ENCODE data around the gene AUTS2. TPM values are rescaled to one million over a fixed set of nuclear protein-coding genes. Genes with fewer than 3 reads are reported as not detected.

AUTS2 gene
- total RNA-seq, 1 experiment from 2014 or later = 42.1 TPM

DNA sequence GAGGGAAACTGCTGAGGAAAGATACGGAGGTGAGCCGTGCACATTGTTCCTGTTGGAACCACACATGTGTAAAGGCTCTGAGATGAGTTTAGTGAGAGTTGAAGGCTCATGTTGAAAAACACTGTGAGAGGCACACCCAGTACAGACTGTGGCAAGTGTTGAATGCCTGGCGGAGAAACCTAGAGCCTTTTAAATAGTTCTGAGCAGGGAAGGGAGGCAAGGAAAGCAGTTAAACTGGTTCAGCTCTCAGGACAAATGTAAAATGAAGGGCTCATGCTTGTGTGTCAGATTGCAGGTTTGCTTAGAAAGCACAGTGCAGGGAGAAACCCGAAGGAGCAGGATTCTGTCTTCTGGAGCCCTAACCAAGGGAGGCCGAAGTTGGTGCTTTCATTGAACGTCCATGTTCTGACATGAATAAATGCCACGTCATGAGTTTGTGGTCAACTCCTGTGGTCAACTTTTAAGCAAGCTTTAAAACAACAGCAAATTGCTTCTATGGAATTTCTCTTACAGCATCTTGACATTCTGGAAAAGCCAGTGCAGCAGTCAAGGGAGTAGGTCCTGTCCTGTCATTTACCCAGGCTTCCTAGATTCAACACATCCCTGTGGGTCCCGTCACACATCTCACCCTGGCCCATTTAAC is 882.8 kb downstream of the AUTS2 start:
- Histone ChIP-seq H3K27ac (ENCODE audit: low read depth, low read length, poor library complexity, severe bottlenecking) (no peak overlapping the region), H3K36me3 (ENCODE audit: insufficient read depth, low read length, poor library complexity, severe bottlenecking) (no peaks in the 10 kb centered on the region), H3K4me1 (ENCODE audit: insufficient read depth, low read length, poor library complexity, severe bottlenecking) (no peaks in the 10 kb centered on the region), H3K9me3 (ENCODE audit: low read depth, low read length, poor library complexity, severe bottlenecking) (no peaks in the 10 kb centered on the region), H3K27me3 (replicated peaks; ENCODE audit: insufficient read depth, low read depth, low read length, poor library complexity) (no peaks in the 10 kb centered on the region), H3K4me3 (ENCODE audit: low read depth, low read length, poor library complexity, severe bottlenecking) (no peak overlapping the region)
- intact Hi-C loops (cut with micrococcal nuclease; ENCODE audit: unreplicated experiment) = no loop called here
- ChIA-PET POLR2A (ENCODE audit: low non-redundant PET) (no interaction called here), CTCF (no interaction called here)
- TF ChIP-seq EZH2 (IDR thresholded peaks at IDR 0.05; ENCODE audit: borderline replicate concordance, low read depth, low read length, poor library complexity, severe bottlenecking) = no peak
- TF ChIP-seq, protein P1, sequence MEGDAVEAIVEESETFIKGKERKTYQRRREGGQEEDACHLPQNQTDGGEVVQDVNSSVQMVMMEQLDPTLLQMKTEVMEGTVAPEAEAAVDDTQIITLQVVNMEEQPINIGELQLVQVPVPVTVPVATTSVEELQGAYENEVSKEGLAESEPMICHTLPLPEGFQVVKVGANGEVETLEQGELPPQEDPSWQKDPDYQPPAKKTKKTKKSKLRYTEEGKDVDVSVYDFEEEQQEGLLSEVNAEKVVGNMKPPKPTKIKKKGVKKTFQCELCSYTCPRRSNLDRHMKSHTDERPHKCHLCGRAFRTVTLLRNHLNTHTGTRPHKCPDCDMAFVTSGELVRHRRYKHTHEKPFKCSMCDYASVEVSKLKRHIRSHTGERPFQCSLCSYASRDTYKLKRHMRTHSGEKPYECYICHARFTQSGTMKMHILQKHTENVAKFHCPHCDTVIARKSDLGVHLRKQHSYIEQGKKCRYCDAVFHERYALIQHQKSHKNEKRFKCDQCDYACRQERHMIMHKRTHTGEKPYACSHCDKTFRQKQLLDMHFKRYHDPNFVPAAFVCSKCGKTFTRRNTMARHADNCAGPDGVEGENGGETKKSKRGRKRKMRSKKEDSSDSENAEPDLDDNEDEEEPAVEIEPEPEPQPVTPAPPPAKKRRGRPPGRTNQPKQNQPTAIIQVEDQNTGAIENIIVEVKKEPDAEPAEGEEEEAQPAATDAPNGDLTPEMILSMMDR (conservative IDR thresholded peaks at IDR 0.05; ENCODE audit: low read depth, low read length) = no peak
- BruUV-seq (replicated peaks) = no TSS peak
- DNase-seq (ENCODE audit: low spot score) = no peak

DNA sequence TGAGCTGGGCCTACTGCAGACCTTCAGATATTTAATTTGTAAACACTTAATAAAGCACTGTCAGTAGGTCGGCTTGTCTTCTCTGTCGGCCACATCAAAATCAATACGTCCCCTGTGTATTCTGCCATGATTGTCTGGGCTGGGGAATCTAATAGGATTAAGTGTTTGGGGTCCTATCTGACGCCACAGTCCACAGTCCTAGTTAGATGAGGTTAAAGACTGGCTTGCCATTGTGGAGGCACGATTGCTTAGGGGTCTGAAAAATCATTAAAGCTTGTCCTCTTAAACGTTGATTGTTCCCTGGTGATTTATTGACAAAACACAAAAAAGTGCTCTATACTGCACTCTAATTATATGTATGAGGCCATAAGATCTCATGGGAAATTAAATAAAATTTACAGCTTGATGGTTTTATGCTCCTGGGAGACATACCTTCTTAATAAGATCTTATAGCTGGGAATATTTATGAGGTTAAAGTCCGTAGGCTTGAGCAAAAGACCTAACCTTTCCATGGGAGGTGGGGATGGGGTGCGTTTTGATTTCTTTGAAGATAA is 883.4 kb downstream of the AUTS2 start:
- Histone ChIP-seq H3K27me3 (replicated peaks; ENCODE audit: insufficient read depth, low read depth, low read length, poor library complexity) (no peaks in the 10 kb centered on the region), H3K4me3 (ENCODE audit: low read depth, low read length, poor library complexity, severe bottlenecking) (no peak overlapping the region), H3K9me3 (ENCODE audit: low read depth, low read length, poor library complexity, severe bottlenecking) (no peaks in the 10 kb centered on the region), H3K27ac (ENCODE audit: low read depth, low read length, poor library complexity, severe bottlenecking) (no peak overlapping the region), H3K4me1 (ENCODE audit: insufficient read depth, low read length, poor library complexity, severe bottlenecking) (no peaks in the 10 kb centered on the region), H3K36me3 (ENCODE audit: insufficient read depth, low read length, poor library complexity, severe bottlenecking) (no peaks in the 10 kb centered on the region)
- no peak for DNase-seq (ENCODE audit: low spot score)
- ChIA-PET POLR2A (ENCODE audit: low non-redundant PET) (no interaction called here), CTCF (no interaction called here)
- TF ChIP-seq, protein P1 (conservative IDR thresholded peaks at IDR 0.05; ENCODE audit: low read depth, low read length) = no peak
- TF ChIP-seq EZH2 (IDR thresholded peaks at IDR 0.05; ENCODE audit: borderline replicate concordance, low read depth, low read length, poor library complexity, severe bottlenecking) = no peak
- intact Hi-C loops (cut with micrococcal nuclease; ENCODE audit: unreplicated experiment) = no loop called here
- BruUV-seq (replicated peaks) = no TSS peak

DNA sequence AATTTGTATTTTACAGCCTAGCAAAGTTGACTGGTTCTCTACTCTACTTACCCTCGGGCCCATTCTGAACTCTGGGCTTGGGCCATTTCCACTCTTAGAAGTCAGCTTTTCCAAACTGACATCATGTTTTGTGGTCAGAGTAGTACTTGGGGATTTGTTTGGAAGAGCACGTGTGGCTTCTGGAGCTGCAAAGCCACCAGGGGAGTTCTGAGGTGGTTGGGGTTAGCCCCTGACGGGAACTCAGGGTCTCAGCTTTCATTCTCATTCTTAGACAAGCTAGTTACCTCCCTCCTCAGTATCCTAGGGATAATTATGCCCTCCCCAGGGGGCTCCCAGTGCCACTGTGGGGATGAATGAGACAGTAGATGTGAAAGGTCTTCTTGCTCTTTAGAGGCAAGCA is 886.0 kb downstream of the AUTS2 start:
- Histone ChIP-seq H3K9me3 (ENCODE audit: low read depth, low read length, poor library complexity, severe bottlenecking) (no peaks in the 10 kb centered on the region), H3K4me3 (ENCODE audit: low read depth, low read length, poor library complexity, severe bottlenecking) (no peak overlapping the region), H3K36me3 (ENCODE audit: insufficient read depth, low read length, poor library complexity, severe bottlenecking) (no peaks in the 10 kb centered on the region), H3K27me3 (replicated peaks; ENCODE audit: insufficient read depth, low read depth, low read length, poor library complexity) (no peaks in the 10 kb centered on the region), H3K27ac (ENCODE audit: low read depth, low read length, poor library complexity, severe bottlenecking) (no peak overlapping the region), H3K4me1 (ENCODE audit: insufficient read depth, low read length, poor library complexity, severe bottlenecking) (no peaks in the 10 kb centered on the region)
- intact Hi-C loops (cut with micrococcal nuclease; ENCODE audit: unreplicated experiment) = no loop called here
- POLR2A ChIA-PET (ENCODE audit: low non-redundant PET) = no interaction called here
- TF ChIP-seq EZH2 (IDR thresholded peaks at IDR 0.05; ENCODE audit: borderline replicate concordance, low read depth, low read length, poor library complexity, severe bottlenecking) = no peak
- TF ChIP-seq, protein P1 (conservative IDR thresholded peaks at IDR 0.05; ENCODE audit: low read depth, low read length) = no peak
- DNase-seq (ENCODE audit: low spot score) = no peak
- BruUV-seq (replicated peaks) = no TSS peak
- CTCF ChIA-PET = no interaction called here

All from A673 (cell line).